Heart right ventricle (tissue), 16 donors: ENCODE measurements around the gene HYI. TPM values are rescaled to one million over a fixed set of nuclear protein-coding genes. Genes with fewer than 3 reads are reported as not detected.

ENCODE experiments used
- ATAC-seq, 8 donors: fragments of 200-7000 bp; cut with Tn5 transposase; one replicate each; pipeline ENCODE4 v1.9.1; 2020; ENCODE audit warnings: mild to moderate bottlenecking in 8 of 8, moderate library complexity in 8 of 8, moderate number of reproducible peaks in 1 of 8
- DNase-seq, 2 donors: peaks; one replicate each; pipeline ENCODE4 v3.0.0-alpha.2; 2020
- H3K27ac ChIP-seq, 10 donors: fragments of 200-600 bp; sonication (generic) in 2 of 10; one replicate each; pipeline versions ENCODE4 v1.5.0 to v1.8.0; 2020 to 2022; ENCODE audit warnings: mild to moderate bottlenecking in 3 of 10
- H3K27me3 ChIP-seq, 7 donors: fragments of 200-600 bp; one replicate each; pipeline ENCODE4 v1.8.0; 2021 to 2022; ENCODE audit warnings: mild to moderate bottlenecking in 2 of 7
- H3K36me3 ChIP-seq, 9 donors: fragments of 200-600 bp; sonication (generic) in 1 of 9; one replicate each; pipeline versions ENCODE4 v1.5.0 to v1.8.0; 2020 to 2022; ENCODE audit warnings: mild to moderate bottlenecking in 2 of 9
- H3K4me1 ChIP-seq, 9 donors: fragments of 200-600 bp; sonication (generic) in 1 of 9; one replicate each; pipeline versions ENCODE4 v1.5.0 to v1.8.0; 2020 to 2022; ENCODE audit warnings: mild to moderate bottlenecking in 4 of 9
- H3K4me3 ChIP-seq, 10 donors: fragments of 200-600 bp; sonication (generic) in 2 of 10; one replicate each; pipeline versions ENCODE4 v1.5.0 to v1.8.0; 2020 to 2022; ENCODE audit warnings: mild to moderate bottlenecking in 7 of 10, moderate library complexity in 2 of 10
- H3K9me3 ChIP-seq, 11 donors: fragments of 200-600 bp in 10 of 11; sonication (generic) in 2 of 11; one replicate each; pipeline versions ENCODE4 v1.5.0 to v1.8.0; 2013 to 2022; ENCODE audit warnings: mild to moderate bottlenecking in 2 of 11, control low read depth in 1 of 11, moderate library complexity in 1 of 11
- WGBS, 2 donors: extraction: QIAGEN DNeasy Blood & Tissue Kit; methylation state at CpG; one replicate each; pipeline ENCODE4 v1.1.7; 2013; ENCODE audit warnings: inconsistent platforms in 1 of 2; 5-methylcytosine and 5-hydroxymethylcytosine counted together
- intact Hi-C, 10 donors: fragments of 100-400 bp; cut with DNase I; formaldehyde crosslinking; loops; one replicate each; pipeline versions ENCODE4 v1.11.1 to v1.14.2; 2022
- polyA plus RNA-seq, 2 donors: library from polyadenylated mRNA; stranded (reverse); fragments of 200-250 nt; gene quantifications; one replicate each; pipeline ENCODE4 v1.2.3, GENCODE V29; 2013
- total RNA-seq, 10 donors: library from RNA; stranded (reverse); fragmentation: NEBNext Ultra II Directional in 3 of 10; extraction: Animal tissue kit (Norgen Biotek cat#: 25700) in 3 of 10; gene quantifications; one replicate each; pipeline versions ENCODE4 v1.2.1 to v1.2.4, GENCODE V29; 2021 to 2023
- TF ChIP-seq, protein P1 (sequence below), 9 donors: fragments of 200-600 bp; sonication (generic) in 2 of 9; IDR thresholded peaks; one replicate each; pipeline versions ENCODE4 v1.5.0 to v1.8.0; 2021 to 2022; ENCODE audit warnings: antibody characterized with exemption in 9 of 9, mild to moderate bottlenecking in 5 of 9, moderate library complexity in 1 of 9
- donor health status: Arrhythmogenic right ventricular cardiomyopathy.
- donor health status: ischemic (EF 13 %, LVEDD 7.1; RV severe dilation, severe dysfunction).
- donor health status: healthy with polysubstance abuse.
- donor health status: DM: no; HTN: yes; CAD: no.
- donor health status: DM: no; HTN: no; CAD: no.
- donor health status: ischemic (EF 25% LVEDD 6.9; RV normal size, moderate dysfunction).
- donor health status: ischemic (EF 25% LVEDD 5.7; RV mildly dilated, moderate dysfunction).
- donor health status: healthy.
- donor health status: DM: yes; HTN: yes; CAD: no.
- donor health status: Ischemic cardiomyopathy.
- donor health status: ischemic (EF 35%, LVEDD 5.7; RV mildly dilated, moderate dysfunction).
- donor health status: nonischemic (EF 11% LVEDD 7.7; RV severe dilation, severe dysfunction).
- donor health status: DM: yes; HTN: yes; CAD: no.
- donor health status: PGD.
- donor health status: ischemic (EF 29% LVEDD 5.4; RV normal size, mild dysfunction).
- donor health status: nonischemic (EF 23%, LVEDD 6.1; RV moderate dilation, normal function).

Gene HYI
- total and polyA plus RNA-seq, 12 donors, result 13.1 to 67.4 (median 19.9) TPM

DNA sequence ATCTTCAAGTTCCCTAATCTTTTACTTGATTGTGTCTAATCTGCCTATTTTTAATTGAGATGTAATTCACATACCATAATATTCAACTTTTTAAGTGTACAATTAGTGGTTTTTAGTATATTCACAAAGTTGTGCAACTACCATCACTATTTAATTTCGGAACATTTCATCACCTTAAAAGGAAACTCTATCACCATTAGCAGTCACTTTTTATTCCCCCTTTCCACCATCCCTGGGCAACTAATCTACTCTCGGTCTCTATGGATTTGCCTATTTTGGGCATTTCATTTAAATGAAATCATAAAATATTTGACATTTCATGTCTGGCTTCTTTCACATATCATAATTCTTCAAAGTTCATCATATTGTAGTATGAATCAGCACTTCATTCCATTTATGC, 30.6 kb upstream of the HYI start:
- Histone ChIP-seq H3K9me3 (peaks cover 0 to 27% (median 3%) of the 10 kb centered on the region in 11 donors), H3K4me1 (peaks cover 0 to 6% (median 0%) of the 10 kb centered on the region in 9 donors), H3K27ac (no peak overlapping the region), H3K36me3 (no peaks in the 10 kb centered on the region), H3K4me3 (no peak overlapping the region), H3K27me3 (no peaks in the 10 kb centered on the region)
- TF ChIP-seq, protein P1, sequence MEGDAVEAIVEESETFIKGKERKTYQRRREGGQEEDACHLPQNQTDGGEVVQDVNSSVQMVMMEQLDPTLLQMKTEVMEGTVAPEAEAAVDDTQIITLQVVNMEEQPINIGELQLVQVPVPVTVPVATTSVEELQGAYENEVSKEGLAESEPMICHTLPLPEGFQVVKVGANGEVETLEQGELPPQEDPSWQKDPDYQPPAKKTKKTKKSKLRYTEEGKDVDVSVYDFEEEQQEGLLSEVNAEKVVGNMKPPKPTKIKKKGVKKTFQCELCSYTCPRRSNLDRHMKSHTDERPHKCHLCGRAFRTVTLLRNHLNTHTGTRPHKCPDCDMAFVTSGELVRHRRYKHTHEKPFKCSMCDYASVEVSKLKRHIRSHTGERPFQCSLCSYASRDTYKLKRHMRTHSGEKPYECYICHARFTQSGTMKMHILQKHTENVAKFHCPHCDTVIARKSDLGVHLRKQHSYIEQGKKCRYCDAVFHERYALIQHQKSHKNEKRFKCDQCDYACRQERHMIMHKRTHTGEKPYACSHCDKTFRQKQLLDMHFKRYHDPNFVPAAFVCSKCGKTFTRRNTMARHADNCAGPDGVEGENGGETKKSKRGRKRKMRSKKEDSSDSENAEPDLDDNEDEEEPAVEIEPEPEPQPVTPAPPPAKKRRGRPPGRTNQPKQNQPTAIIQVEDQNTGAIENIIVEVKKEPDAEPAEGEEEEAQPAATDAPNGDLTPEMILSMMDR (IDR thresholded peaks at IDR 0.05), result no peak
- intact Hi-C loops, result no loop called here
- 89 to 91% methylated on average over 2 of the region's 2 CpGs for WGBS, 2 donors
- no peak for DNase-seq
- ATAC-seq, result no peak

DNA sequence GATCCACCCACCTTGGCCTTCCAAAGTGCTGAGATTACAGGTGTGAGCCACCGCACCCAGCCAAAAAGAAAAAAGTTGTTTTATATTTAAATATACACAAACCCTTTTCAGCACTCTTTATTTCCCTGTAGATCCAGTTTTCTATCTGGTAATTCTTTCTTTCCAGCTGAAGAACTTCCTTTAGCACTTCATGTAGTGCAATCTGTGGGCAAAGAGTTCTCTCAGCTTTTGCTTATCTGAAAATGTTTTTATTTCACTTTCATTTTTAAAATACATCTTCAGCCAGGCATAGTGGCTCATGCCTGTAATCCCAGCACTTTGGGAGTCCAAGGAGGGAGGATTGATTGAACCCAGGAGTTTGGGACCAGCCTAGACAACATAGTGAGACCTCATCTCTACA, 28.5 kb upstream of the HYI start:
- 79 to 95% methylated on average over 1 of the region's 1 CpG for WGBS, 2 donors

DNA sequence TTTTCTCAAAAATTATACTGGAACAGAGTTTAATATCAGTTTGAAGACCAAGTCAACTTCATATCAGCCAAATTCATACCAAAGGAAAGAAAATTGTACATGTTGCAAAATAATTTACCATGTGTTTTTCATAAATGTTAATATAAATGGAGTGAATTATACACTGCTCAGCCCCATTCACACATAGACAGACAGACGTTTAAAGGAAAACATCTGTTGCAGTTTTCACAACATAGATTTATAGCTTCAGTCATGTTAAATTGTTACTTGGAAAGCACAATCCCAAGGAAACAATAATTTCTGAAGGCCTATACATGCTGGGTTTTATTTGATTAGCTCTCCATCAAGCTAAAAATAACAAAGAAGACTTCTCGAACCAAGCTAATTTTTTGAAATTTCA, 27.8 kb upstream of the HYI start:
- Histone ChIP-seq H3K36me3 (no peaks in the 10 kb centered on the region), H3K4me3 (no peak overlapping the region), H3K27ac (no peak overlapping the region), H3K27me3 (no peaks in the 10 kb centered on the region), H3K4me1 (peaks cover 0 to 6% (median 0%) of the 10 kb centered on the region in 9 donors), H3K9me3 (no peaks in the 10 kb centered on the region)
- 83 to 84% methylated on average over 2 of the region's 2 CpGs for WGBS, 2 donors
- ATAC-seq (no peak), DNase-seq (no peak)
- TF ChIP-seq, protein P1 (IDR thresholded peaks at IDR 0.05), result no peak
- intact Hi-C loops, result no loop called here

More for the DNA sequence above, 28.5 kb upstream of the HYI start:
- no peak for ATAC-seq
- no peaks in the 10 kb centered on the region for H3K36me3 ChIP-seq
- peaks cover 0 to 5% (median 0%) of the 10 kb centered on the region in 11 donors for H3K9me3 ChIP-seq
- H3K4me1 ChIP-seq, result peaks cover 0 to 6% (median 0%) of the 10 kb centered on the region in 9 donors
- intact Hi-C loops, result no loop called here
- no peaks in the 10 kb centered on the region for H3K27me3 ChIP-seq
- H3K4me3 ChIP-seq, result no peak overlapping the region
- no peak overlapping the region for H3K27ac ChIP-seq
- TF ChIP-seq, protein P1 (IDR thresholded peaks at IDR 0.05), result no peak
- DNase-seq, result no peak

DNA sequence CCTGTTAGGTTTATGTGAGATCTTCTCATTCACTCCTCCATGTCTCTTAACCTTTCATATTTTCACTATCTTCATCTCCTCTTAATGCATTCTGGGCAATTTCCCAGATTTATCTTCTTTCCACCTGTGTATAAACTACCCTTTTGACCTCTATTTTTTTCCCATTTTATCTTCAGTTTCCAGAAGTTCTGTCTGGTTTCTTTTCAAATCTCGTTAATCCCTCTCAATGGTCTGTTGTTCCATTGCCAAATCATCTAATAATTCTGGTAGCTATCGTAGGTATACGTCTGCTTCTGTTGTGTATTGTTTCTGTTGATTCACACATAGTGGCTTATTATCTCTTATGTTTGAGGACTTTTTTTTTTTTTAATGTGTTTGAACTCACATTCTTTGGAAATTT, 25.7 kb upstream of the HYI start:
- DNase-seq (no peak), ATAC-seq (no peak)
- Histone ChIP-seq H3K27ac (no peak overlapping the region), H3K9me3 (no peaks in the 10 kb centered on the region), H3K4me1 (peaks cover 0 to 9% (median 0%) of the 10 kb centered on the region in 9 donors), H3K36me3 (no peaks in the 10 kb centered on the region), H3K27me3 (no peaks in the 10 kb centered on the region), H3K4me3 (no peak overlapping the region)
- intact Hi-C loops, result no loop called here
- 73 to 75% methylated on average over 3 of the region's 3 CpGs for WGBS, 2 donors
- TF ChIP-seq, protein P1 (IDR thresholded peaks at IDR 0.05), result no peak
